B cell (primary cell): ENCODE measurements around the gene TMEM145.

ENCODE experiments used
- CTCF ChIP-seq: fragments of 200-600 bp; IDR thresholded peaks from one replicate; pipeline ENCODE4 v1.8.0; 2022; ENCODE audit warnings: antibody characterized with exemption, mild to moderate bottlenecking
- EZH2 ChIP-seq: IDR thresholded peaks from 2 replicates; pipeline ENCODE4 v1.6.1; 2012; ENCODE audit warnings: borderline replicate concordance, low read depth, mild to moderate bottlenecking, moderate library complexity, low read length; ENCODE audit not compliant: insufficient read depth, poor library complexity, severe bottlenecking

GRCh38 chr19:42277821-42278451 lies 35.2 kb upstream of the TMEM145 start:
- TF ChIP-seq CTCF: no peak
- no peak for TF ChIP-seq EZH2
